ENCODE results near the gene ARL4C. TPM values are rescaled to one million over a fixed set of nuclear protein-coding genes. Genes with fewer than 3 reads are reported as not detected.

The ARL4C gene
- total and polyA plus RNA-seq, 4 donors: 6.1 to 16.2 (median 10.9) TPM

- H3K36me3 ChIP-seq (ENCODE audit: control insufficient read depth in 4 of 4, insufficient read depth in 4 of 4, low read length in 4 of 4): no peaks in the 10 kb centered on the region
- H3K9me3 ChIP-seq (ENCODE audit: control insufficient read depth in 4 of 4, insufficient read depth in 3 of 4, low read length in 3 of 4): peaks cover 0 to 2% (median 0%) of the 10 kb centered on the region in 4 donors
- TF ChIP-seq, protein P1, sequence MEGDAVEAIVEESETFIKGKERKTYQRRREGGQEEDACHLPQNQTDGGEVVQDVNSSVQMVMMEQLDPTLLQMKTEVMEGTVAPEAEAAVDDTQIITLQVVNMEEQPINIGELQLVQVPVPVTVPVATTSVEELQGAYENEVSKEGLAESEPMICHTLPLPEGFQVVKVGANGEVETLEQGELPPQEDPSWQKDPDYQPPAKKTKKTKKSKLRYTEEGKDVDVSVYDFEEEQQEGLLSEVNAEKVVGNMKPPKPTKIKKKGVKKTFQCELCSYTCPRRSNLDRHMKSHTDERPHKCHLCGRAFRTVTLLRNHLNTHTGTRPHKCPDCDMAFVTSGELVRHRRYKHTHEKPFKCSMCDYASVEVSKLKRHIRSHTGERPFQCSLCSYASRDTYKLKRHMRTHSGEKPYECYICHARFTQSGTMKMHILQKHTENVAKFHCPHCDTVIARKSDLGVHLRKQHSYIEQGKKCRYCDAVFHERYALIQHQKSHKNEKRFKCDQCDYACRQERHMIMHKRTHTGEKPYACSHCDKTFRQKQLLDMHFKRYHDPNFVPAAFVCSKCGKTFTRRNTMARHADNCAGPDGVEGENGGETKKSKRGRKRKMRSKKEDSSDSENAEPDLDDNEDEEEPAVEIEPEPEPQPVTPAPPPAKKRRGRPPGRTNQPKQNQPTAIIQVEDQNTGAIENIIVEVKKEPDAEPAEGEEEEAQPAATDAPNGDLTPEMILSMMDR (IDR thresholded peaks at IDR 0.05; ENCODE audit: control extremely low read depth, extremely low read depth): no peak
- H3K4me1 ChIP-seq (ENCODE audit: control insufficient read depth in 5 of 5, insufficient read depth in 5 of 5, low read length in 5 of 5): peaks cover 0 to 31% (median 10%) of the 10 kb centered on the region in 5 donors
- 53 to 73% methylated on average over 4 of the region's 4 CpGs for WGBS, 2 donors
- no peak for ATAC-seq (ENCODE audit: insufficient read depth, low FRiP score)
- no peak overlapping the region for H3K27ac ChIP-seq (ENCODE audit: low read depth in 1 of 2, low read length in 1 of 2)
- no peak for DNase-seq
- no peak overlapping the region for H3K9ac ChIP-seq (ENCODE audit: insufficient read depth in 1 of 2, low read length in 2 of 2)
- H3K4me3 ChIP-seq: no peak overlapping the region
- H3K27me3 ChIP-seq (ENCODE audit: control insufficient read depth in 3 of 3, insufficient read depth in 3 of 3, low read length in 2 of 3): peaks cover 0 to 3% (median 0%) of the 10 kb centered on the region in 3 donors
Observed at GRCh38 chr2:234491281-234491680, 5.6 kb downstream of the ARL4C start.

DNA sequence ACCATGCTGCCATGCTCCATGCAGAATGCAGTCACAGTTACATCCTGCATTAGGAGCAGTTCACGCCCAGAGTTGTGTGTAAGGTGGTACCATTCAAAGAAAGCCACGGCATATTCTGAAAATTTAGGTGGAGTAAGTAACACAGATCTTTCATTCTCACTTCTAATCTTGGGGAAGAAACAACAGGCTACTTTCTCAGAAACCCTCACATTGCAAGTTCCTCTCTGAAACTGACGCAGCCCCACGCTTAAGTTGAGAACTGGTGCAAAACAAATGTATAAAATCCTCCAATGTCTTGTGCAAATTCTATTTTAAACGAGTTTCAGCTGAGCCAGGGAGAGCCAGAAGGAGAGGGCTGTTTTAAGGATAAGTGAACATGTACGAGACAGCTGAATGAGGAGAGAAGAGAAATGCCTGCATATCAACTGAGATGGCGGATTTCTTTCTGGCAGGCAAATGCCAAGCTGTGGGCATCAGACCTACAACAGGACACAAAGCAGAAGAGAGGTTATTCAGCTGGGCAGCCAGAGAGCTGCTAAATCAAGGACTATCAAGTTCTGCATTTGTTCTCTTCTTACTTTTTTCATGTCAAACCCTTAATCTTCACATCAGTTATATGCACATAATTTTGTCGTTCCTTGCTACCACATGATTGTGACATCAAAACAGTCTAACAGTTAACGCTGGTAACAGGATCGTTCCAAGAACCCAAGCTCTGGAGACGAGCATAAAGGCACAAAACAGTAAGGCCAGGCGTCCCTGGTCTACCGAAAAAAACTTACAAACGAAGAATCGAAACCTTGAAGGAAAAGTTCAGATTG lies 6.4 kb downstream of the ARL4C start:
- 69 to 74% methylated on average over 15 of the region's 15 CpGs for WGBS, 2 donors
- H3K27ac ChIP-seq (ENCODE audit: low read depth in 1 of 2, low read length in 1 of 2): no peak overlapping the region
- no peak overlapping the region for H3K4me3 ChIP-seq
- no peaks in the 10 kb centered on the region for H3K36me3 ChIP-seq (ENCODE audit: control insufficient read depth in 4 of 4, insufficient read depth in 4 of 4, low read length in 4 of 4)
- no peaks in the 10 kb centered on the region for H3K27me3 ChIP-seq (ENCODE audit: control insufficient read depth in 3 of 3, insufficient read depth in 3 of 3, low read length in 2 of 3)
- TF ChIP-seq, protein P1 (IDR thresholded peaks at IDR 0.05; ENCODE audit: control extremely low read depth, extremely low read depth): no peak
- peaks cover 0 to 23% (median 6%) of the 10 kb centered on the region in 5 donors for H3K4me1 ChIP-seq (ENCODE audit: control insufficient read depth in 5 of 5, insufficient read depth in 5 of 5, low read length in 5 of 5)
- no peak overlapping the region for H3K9ac ChIP-seq (ENCODE audit: insufficient read depth in 1 of 2, low read length in 2 of 2)
- DNase-seq (no peak), ATAC-seq (ENCODE audit: insufficient read depth, low FRiP score) (no peak)
- peaks cover 0 to 2% (median 0%) of the 10 kb centered on the region in 4 donors for H3K9me3 ChIP-seq (ENCODE audit: control insufficient read depth in 4 of 4, insufficient read depth in 3 of 4, low read length in 3 of 4)

DNA sequence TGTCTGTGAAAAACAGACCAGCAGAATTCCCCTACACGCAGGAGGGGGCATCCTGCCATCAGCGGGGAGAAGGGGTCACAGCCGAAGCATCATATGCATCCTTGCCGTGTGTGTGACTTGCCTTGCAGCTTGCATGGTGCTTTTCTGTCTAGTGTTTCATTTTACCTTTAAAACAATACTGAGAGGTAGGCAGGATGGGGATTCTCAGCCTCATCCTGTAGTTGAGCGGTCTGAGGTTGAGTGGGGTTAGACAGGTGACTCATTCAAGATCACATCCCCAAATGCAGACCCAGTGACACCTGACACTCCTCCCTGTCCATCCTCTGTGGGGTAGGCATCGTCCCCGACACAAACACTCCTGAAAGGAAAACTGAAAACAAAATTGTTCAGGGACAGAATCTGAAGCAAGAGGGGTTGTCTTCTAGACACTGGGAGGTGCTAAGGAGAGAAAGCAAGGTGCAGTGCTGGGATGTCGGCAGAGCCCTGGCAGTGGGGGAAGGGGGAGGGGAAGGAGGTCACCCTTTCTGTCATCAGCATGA lies 7.9 kb downstream of the ARL4C start:
- DNase-seq (no peak), ATAC-seq (ENCODE audit: insufficient read depth, low FRiP score) (no peak)
- 63 to 64% methylated on average over 8 of the region's 8 CpGs for WGBS, 2 donors
- Histone ChIP-seq H3K4me3 (no peak overlapping the region), H3K36me3 (ENCODE audit: control insufficient read depth in 4 of 4, insufficient read depth in 4 of 4, low read length in 4 of 4) (no peaks in the 10 kb centered on the region), H3K9ac (ENCODE audit: insufficient read depth in 1 of 2, low read length in 2 of 2) (no peak overlapping the region), H3K27me3 (ENCODE audit: control insufficient read depth in 3 of 3, insufficient read depth in 3 of 3, low read length in 2 of 3) (no peaks in the 10 kb centered on the region), H3K9me3 (ENCODE audit: control insufficient read depth in 4 of 4, insufficient read depth in 3 of 4, low read length in 3 of 4) (peaks cover 0 to 2% (median 0%) of the 10 kb centered on the region in 4 donors), H3K27ac (ENCODE audit: low read depth in 1 of 2, low read length in 1 of 2) (no peak overlapping the region), H3K4me1 (ENCODE audit: control insufficient read depth in 5 of 5, insufficient read depth in 5 of 5, low read length in 5 of 5) (peaks cover 0 to 8% (median 4%) of the 10 kb centered on the region in 5 donors)
- TF ChIP-seq, protein P1 (IDR thresholded peaks at IDR 0.05; ENCODE audit: control extremely low read depth, extremely low read depth): no peak

Data from lung (tissue), 12 donors.